Progenitor cell of endocrine pancreas (in vitro differentiated cells): ENCODE measurements around the gene TPSG1. TPM values are rescaled to one million over a fixed set of nuclear protein-coding genes. Genes with fewer than 3 reads are reported as not detected.
A peak's percentile ranks its signal among the peaks of the same experiment; 100 is the strongest.

Experiments used
- DNase-seq: peaks from one replicate; pipeline ENCODE4 v3.0.0; 2021; ENCODE audit warnings: low spot score; ENCODE audit not compliant: unreplicated experiment
- H3K27ac Mint-ChIP-seq: 2 replicates; pipeline ENCODE4 v1.8.0; 2021; ENCODE audit warnings: mild to moderate bottlenecking, moderate library complexity, mixed read lengths
- H3K27me3 Mint-ChIP-seq: 2 replicates; pipeline ENCODE4 v1.8.0; 2021; ENCODE audit warnings: mixed read lengths
- H3K36me3 Mint-ChIP-seq: 2 replicates; pipeline ENCODE4 v1.8.0; 2022; ENCODE audit warnings: mixed read lengths; ENCODE audit not compliant: insufficient read depth
- H3K4me1 Mint-ChIP-seq: 2 replicates; pipeline ENCODE4 v1.8.0; 2021; ENCODE audit warnings: low read depth, mixed read lengths
- H3K4me3 Mint-ChIP-seq: 2 replicates; pipeline ENCODE4 v1.8.0; 2021; ENCODE audit warnings: low read depth, mild to moderate bottlenecking, moderate library complexity, mixed read lengths
- H3K9me3 Mint-ChIP-seq: 2 replicates; pipeline ENCODE4 v1.8.0; 2021; ENCODE audit warnings: low read depth, mixed read lengths
- total RNA-seq: library from RNA; stranded (reverse); gene quantifications from 2 replicates; pipeline ENCODE4 v1.2.1, GENCODE V29; 2021
- TF ChIP-seq, protein P1 (sequence below): fragments of 200-600 bp; sonication (generic); IDR thresholded peaks from one replicate; pipeline ENCODE4 v1.5.0; 2021; ENCODE audit warnings: antibody characterized with exemption, mild to moderate bottlenecking; ENCODE audit not compliant: unreplicated experiment

TPSG1 gene
- total RNA-seq, 1 donor from 2014 or later, result not detected

DNA sequence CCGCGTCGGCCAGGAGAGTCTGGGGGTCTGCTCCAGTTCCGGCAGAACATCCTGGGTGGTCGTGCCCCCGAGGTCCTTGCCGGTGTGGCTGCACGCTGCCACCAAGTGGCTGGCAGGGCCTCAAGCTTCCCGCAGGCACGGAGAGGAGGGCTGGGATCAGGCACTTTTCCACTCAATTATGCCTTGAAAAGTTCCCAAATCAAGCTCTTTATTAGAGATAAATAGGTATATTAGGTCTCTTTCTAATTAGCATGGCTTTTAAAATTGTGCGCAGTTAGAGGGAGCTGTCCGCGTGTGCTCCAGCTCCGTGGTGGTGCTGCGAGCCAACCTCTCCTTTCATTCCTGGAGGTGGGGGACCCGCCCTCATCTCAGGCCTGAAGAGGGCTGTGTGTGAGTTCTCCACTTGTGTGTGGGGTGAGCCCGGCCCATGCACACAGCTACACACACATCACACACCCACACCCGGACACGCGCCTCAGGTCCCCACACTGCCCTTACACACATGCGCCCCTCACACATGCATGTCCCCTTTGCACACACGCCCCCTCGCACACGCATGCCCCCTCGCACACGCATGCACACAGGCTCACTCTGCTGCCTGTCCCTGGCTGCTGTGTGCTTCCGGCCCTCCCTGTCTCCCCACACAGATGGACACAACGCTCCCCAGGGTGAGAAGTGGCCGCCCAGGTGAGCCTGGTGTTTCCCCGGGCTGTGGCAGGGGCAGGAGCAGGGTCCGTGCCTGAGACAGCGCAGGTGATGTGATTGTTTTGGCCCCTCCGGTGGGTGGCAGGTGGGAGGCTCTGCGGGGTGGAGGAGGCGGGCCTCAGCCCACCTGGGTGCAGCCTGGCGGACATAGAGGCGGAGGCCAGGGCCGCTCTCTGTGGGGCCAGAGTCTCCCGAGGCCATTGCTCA is 43.4 kb downstream of the TPSG1 start:
- DNase-seq, result no peak
- peak overlapping the region; percentile 62 for H3K27ac Mint-ChIP-seq

DNA sequence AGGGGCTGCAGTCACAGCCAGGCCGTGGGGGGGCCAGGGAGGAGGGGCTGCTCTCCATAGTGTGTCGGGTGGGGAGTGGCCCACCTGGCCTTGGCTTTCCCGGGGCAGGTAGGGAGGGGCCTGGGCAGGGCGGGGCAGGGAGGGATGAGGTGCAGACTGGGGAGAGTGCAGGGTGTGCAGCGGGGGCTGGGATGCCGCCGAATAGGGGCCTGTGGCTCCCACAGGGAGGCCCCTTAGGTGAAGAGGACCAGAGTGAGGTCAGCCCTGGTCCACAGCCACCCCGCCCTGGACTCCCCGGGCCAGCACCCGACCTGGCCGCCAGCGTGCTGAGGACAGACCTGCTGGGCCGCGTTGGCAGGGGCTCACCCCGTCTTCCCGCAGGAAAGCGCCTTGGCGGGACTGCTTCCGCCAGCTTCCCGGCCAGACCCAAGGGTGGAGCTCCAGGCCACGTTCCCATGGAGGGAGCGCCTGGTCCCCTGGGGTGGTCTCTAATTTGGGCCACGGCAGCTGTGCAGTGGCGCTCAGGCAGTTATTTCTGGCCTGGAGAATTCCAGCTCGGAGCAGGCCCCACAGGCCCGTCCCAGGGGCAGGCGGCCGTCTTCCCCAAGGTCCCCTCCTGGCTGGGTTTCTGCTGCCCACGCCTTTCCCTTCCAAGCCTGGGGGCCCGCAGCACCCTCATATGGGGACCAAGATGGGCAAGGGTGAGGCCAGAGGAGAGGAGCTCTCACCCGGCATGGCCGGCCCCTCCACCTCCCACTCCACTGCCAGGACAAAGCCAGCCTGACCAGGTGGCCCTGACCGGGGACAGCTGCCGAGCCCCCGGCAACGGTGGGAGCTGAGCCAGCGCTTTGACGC is 44.3 kb downstream of the TPSG1 start:
- no peaks in the 10 kb centered on the region for H3K36me3 Mint-ChIP-seq
- H3K4me3 Mint-ChIP-seq, result no peak overlapping the region
- no peaks in the 10 kb centered on the region for H3K9me3 Mint-ChIP-seq
- H3K4me1 Mint-ChIP-seq, result peaks cover 5% of the 10 kb centered on the region
- TF ChIP-seq, protein P1, sequence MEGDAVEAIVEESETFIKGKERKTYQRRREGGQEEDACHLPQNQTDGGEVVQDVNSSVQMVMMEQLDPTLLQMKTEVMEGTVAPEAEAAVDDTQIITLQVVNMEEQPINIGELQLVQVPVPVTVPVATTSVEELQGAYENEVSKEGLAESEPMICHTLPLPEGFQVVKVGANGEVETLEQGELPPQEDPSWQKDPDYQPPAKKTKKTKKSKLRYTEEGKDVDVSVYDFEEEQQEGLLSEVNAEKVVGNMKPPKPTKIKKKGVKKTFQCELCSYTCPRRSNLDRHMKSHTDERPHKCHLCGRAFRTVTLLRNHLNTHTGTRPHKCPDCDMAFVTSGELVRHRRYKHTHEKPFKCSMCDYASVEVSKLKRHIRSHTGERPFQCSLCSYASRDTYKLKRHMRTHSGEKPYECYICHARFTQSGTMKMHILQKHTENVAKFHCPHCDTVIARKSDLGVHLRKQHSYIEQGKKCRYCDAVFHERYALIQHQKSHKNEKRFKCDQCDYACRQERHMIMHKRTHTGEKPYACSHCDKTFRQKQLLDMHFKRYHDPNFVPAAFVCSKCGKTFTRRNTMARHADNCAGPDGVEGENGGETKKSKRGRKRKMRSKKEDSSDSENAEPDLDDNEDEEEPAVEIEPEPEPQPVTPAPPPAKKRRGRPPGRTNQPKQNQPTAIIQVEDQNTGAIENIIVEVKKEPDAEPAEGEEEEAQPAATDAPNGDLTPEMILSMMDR, result no peak
- no peak for DNase-seq
- H3K27me3 Mint-ChIP-seq, result no peaks in the 10 kb centered on the region
- no peak overlapping the region for H3K27ac Mint-ChIP-seq

More for the DNA sequence above, 43.4 kb downstream of the TPSG1 start:
- peaks cover 3% of the 10 kb centered on the region for H3K36me3 Mint-ChIP-seq
- no peaks in the 10 kb centered on the region for H3K27me3 Mint-ChIP-seq
- TF ChIP-seq, protein P1, result peak; percentile 20
- H3K4me3 Mint-ChIP-seq, result no peak overlapping the region
- no peaks in the 10 kb centered on the region for H3K9me3 Mint-ChIP-seq
- peaks cover 5% of the 10 kb centered on the region for H3K4me1 Mint-ChIP-seq

- Mint-ChIP-seq H3K4me1 (peaks cover 5% of the 10 kb centered on the region), H3K36me3 (no peaks in the 10 kb centered on the region), H3K9me3 (no peaks in the 10 kb centered on the region), H3K27ac (no peak overlapping the region), H3K27me3 (no peaks in the 10 kb centered on the region), H3K4me3 (no peak overlapping the region)
- TF ChIP-seq, protein P1, result no peak
- DNase-seq, result no peak
Measured at GRCh38 chr16:1178295-1178910, 46.7 kb downstream of the TPSG1 start.

GRCh38 chr16:1177750-1178149 is 47.3 kb downstream of the TPSG1 start:
- Mint-ChIP-seq H3K9me3 (no peaks in the 10 kb centered on the region), H3K36me3 (no peaks in the 10 kb centered on the region), H3K4me3 (no peak overlapping the region), H3K27me3 (no peaks in the 10 kb centered on the region), H3K27ac (no peak overlapping the region), H3K4me1 (peaks cover 5% of the 10 kb centered on the region)
- DNase-seq, result no peak
- TF ChIP-seq, protein P1, result no peak

- Mint-ChIP-seq H3K4me3 (no peak overlapping the region), H3K9me3 (no peaks in the 10 kb centered on the region), H3K36me3 (no peaks in the 10 kb centered on the region), H3K27me3 (no peaks in the 10 kb centered on the region), H3K27ac (no peak overlapping the region), H3K4me1 (peaks cover 5% of the 10 kb centered on the region)
- DNase-seq, result no peak
- TF ChIP-seq, protein P1, result no peak
Measured at GRCh38 chr16:1177053-1177452, 48.0 kb downstream of the TPSG1 start.
